ENCODE results near the gene PEBP1. TPM values are rescaled to one million over a fixed set of nuclear protein-coding genes. Genes with fewer than 3 reads are reported as not detected.

Gene PEBP1
- total RNA-seq, 6 experiments from 2014 or later = 511 to 916 (median 654) TPM

GRCh38 chr12:118193477-118193876 is 57.6 kb downstream of the PEBP1 start:
- DNase-seq = no peak
- no peak for ATAC-seq
- 73% methylated on average over 4 of the region's 5 CpGs for WGBS (ENCODE audit: insufficient coverage, low coverage, low lambda C conversion rate, missing lambda C conversion rate)
- Histone ChIP-seq H3K36me3 (peaks cover 0 to 9% (median 4%) of the 10 kb centered on the region in 4 donors), H3K27ac (no peak overlapping the region), H3K4me3 (no peak overlapping the region), H3K4me1 (no peaks in the 10 kb centered on the region), H3K9me3 (no peaks in the 10 kb centered on the region), H3K27me3 (no peaks in the 10 kb centered on the region)
- intact Hi-C loops (cut with DNase I) = no loop called here
- no peak for TF ChIP-seq CTCF (IDR thresholded peaks at IDR 0.05)
- no peak for TF ChIP-seq POLR2A (IDR thresholded peaks at IDR 0.05)

- DNase-seq = no peak
- peaks cover 0 to 14% (median 4%) of the 10 kb centered on the region in 4 donors for H3K36me3 ChIP-seq
- no peaks in the 10 kb centered on the region for H3K9me3 ChIP-seq
- 96% methylated on average over 6 of the region's 6 CpGs for WGBS (ENCODE audit: insufficient coverage, low coverage, low lambda C conversion rate, missing lambda C conversion rate)
- H3K27ac ChIP-seq = no peak overlapping the region
- H3K4me1 ChIP-seq = no peaks in the 10 kb centered on the region
- intact Hi-C loops (cut with DNase I) = no loop called here
- no peak overlapping the region for H3K4me3 ChIP-seq
- H3K27me3 ChIP-seq = no peaks in the 10 kb centered on the region
- no peak for ATAC-seq
- TF ChIP-seq CTCF (IDR thresholded peaks at IDR 0.05) (no peak), POLR2A (IDR thresholded peaks at IDR 0.05) (no peak)
These were observed 58.0 kb downstream of the PEBP1 start for GRCh38 chr12:118193958-118194357.

Other genes starting within 250 kb of the PEBP1 start
- under 1 TPM in 4 of 6 experiments, not detected in 2; 0.02 to 0.07 (median 0.02) TPM for gene KSR2, start 167.1 kb upstream of the PEBP1 start, total RNA-seq
- 1 to 10 TPM; 4.6 to 9.9 (median 8.5) TPM for gene RFC5, start 119.4 kb upstream of the PEBP1 start, total RNA-seq
- 10 to 100 TPM; 27.5 to 73.9 (median 49.0) TPM for gene WSB2, start 74.9 kb upstream of the PEBP1 start, total RNA-seq
- gene VSIG10, start 32.1 kb upstream of the PEBP1 start, total RNA-seq = 10 to 100 TPM; 13.1 to 31.3 (median 20.1) TPM
- 10 to 100 TPM; 12.2 to 21.9 (median 17.7) TPM for gene TAOK3, start 236.8 kb downstream of the PEBP1 start, total RNA-seq
- gene SUDS3, start 240.4 kb downstream of the PEBP1 start, total RNA-seq = 10 to 100 TPM in 5 of 6 experiments, 1 to 10 TPM in 1; 9.7 to 15.9 (median 13.6) TPM

All from right lobe of liver (tissue), 6 donors.